GM21526 (cell line): ENCODE data around the gene COG1.

Source experiments
- ATAC-seq: cut with Tn5 transposase; IDR thresholded peaks from one replicate; pipeline ENCODE4 v1.9.1; 2021; ENCODE audit warnings: moderate library complexity; ENCODE audit not compliant: unreplicated experiment, low FRiP score

Gene COG1

GRCh38 chr17:73166731-73167581 is 25.9 kb upstream of the COG1 start:
- no peak for ATAC-seq

GRCh38 chr17:73168667-73169066 is 24.2 kb upstream of the COG1 start:
- ATAC-seq, result no peak

- no peak for ATAC-seq
These were observed 22.5 kb upstream of the COG1 start for GRCh38 chr17:73170324-73170723.

DNA sequence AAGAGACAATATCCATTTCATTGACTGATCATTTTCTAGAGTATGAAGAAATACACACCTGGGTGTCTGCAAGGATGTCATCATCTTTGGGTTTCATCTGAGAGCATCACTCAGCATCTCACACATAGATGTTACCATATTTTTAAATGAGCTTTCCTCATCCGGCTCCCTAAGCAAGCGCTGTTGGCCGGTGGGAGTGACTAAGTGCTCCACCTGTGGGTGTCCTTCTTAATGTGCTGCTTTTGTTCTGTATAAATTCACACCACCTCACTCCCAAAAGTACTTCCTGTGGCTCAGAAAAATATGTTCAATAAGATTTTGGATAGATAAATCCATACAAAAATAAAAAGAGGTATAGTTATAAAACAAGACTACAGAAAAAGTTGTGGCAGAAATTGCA is 20.6 kb upstream of the COG1 start:
- ATAC-seq, result no peak

DNA sequence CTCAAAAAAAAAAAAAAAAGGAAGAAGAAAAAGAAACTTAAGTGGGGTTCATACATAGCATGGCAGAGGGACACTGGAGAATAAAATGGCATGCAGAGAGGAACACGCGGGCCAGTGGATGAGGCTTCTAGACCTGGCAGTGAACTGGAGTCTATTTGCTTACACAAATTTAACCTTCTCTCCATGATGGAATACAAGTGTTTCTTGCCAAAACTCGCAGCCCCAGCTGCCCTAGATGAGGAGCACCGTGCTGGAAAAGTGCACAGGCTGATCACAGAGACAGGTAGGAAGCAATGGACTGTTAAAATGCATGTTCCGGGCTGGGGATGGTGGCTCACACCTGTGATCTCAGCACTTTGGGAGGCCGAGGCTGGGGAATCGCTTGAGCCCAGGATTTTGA is 18.7 kb upstream of the COG1 start:
- no peak for ATAC-seq

DNA sequence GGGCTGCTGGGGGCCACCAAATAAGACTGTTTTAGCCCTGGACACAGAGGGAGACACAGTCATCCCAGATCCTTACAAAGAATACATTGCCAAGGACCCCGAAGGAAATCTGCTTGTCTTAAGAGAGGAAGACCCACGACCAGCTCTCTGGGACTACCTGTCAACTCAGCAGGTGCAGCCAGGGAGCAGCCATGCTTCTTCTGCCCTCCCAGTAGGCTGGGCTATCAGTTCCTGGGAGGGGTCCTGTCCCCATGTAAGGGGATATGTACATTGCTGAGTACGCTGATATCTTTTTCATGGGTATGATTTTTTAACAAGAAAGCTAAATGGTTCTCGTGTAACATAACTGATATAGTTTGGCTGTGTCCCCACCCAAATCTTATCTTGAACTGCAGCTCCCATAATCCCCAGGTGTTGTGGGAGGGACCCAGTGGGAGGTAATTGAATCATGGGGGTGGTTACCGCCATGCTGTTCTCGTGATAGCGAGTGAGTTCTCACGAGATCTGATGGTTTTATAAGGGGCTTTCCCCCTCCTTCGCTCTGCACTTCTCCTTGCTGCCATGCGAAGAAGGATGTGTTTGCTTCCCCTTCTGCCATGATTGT is 16.8 kb upstream of the COG1 start:
- ATAC-seq, result no peak

DNA sequence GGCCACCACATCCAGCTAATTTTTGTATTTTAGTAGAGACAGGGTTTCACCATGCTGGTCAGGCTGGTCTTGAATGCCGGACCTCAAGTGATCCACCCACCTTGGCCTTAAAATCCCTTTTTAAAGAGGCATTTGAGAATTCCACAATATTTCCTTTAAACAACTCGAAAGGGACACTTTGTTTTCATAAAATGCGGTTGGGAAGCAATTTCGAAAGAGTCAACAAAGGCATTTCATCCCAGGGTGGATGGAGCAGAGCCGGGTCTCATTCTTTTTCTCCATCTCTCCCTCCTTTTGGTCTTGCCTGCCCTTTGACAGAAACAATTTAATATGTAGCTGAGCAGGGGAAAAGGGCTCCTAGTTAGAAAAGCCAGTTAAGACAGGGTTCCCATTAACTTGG is 13.5 kb upstream of the COG1 start:
- no peak for ATAC-seq

DNA sequence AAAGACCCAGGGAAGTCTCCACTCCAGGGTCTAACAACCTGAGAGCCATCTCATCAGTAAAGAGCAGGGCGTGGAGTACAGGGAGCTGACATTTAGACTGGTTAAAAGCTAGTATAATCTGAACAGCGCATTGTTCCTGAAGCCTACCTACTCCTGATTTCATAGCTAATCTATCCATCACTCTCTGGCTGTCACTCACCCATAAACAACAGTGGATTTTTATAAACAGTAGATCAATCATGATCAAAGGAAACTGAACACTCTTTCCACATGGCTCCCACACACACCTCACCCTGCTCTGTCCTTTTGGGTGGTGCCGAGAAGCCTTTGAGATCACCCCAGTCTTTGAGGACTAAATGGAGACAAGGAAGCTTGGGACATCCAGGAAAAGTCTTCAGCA is 13.0 kb upstream of the COG1 start:
- ATAC-seq, result no peak

DNA sequence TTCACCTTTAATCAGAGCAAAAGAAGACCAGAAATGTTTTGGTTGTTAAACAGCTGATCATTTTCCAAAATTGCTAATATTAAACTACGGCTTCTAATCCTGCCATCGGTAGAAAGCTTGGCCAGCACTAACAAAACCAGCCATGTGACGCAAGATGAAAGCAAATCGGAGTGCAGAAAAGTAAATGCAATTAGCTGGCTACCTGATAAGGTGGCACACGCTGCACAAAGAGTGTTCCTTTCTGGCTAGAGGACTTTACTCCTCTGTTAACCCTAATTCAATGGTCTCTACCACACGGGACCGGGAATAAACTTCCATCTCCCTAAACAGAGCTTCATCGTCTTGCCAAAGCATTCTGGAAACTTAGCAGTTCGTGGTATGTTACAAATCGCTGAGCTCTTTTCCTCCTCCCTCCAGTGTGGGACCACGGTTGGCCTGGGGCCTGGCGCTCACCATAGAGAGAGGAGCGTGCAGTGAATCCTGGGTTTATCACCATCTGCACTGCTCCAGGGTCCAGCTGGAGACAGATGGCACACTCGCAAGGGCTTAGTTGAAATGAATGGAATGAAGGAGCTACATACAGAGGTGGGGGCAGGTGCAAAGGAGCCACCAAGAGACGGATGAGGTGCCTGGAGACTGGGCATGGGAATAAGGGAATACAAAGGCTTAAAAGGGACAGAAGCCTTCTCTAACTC is 10.1 kb upstream of the COG1 start:
- ATAC-seq, result no peak

GRCh38 chr17:73184136-73184993 is 8.5 kb upstream of the COG1 start:
- ATAC-seq, result no peak

GRCh38 chr17:73186283-73187050 is 6.4 kb upstream of the COG1 start:
- no peak for ATAC-seq

- ATAC-seq, result no peak
These were observed 5.6 kb upstream of the COG1 start for GRCh38 chr17:73187203-73187769.

- no peak for ATAC-seq
These were observed 4.8 kb upstream of the COG1 start for GRCh38 chr17:73188011-73188410.

DNA sequence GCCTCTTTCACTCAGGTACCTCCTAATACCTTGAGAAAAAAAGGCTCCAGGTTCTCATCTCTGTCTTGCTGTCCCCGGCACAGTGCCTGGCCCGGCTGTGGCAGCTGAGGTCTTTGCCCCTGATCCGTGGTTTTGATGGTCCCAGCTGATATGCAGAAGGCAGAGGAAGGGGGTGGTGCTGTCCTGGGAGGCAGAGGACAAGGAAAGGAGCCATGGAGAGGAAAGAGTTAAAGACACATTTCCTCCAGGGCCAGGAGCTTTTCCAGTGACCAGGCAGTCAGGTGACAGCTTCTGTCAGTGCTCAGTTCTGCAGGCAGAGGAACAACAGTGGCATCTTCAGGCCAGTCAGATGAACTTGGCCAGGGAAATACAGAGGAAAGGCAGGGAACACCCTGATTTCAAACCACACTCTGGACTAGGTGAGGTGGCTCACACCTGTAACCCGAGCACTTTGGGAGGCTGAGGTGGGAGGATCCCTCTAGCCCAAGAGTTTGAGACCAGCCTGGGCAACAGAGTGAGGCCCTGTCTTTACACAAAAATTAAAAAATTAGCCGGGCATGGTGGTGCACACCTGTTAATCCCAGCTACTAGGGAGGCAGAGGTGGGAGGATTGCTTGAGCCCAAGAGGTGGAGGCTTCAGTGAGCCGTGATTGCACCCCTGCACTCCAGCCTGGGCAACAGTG is 3.3 kb upstream of the COG1 start:
- ATAC-seq, result no peak

- ATAC-seq, result peak; percentile 36
These were observed 1.2 kb upstream of the COG1 start for GRCh38 chr17:73191443-73192205.

GRCh38 chr17:73192206-73192893 is 505 bp upstream of the COG1 start:
- ATAC-seq, result peak; percentile 42

GRCh38 chr17:73194514-73195222 is 1.8 kb downstream of the COG1 start:
- ATAC-seq, result no peak
